Stimulated activated naive CD8-positive, alpha-beta T cell treated with anti-CD3 and anti-CD28 coated beads, Interleukin-15, Interleukin-2, amounts not matched to agents 100 U/mL and 50 U/mL, for 24 hours (primary cell): Measurements from ENCODE around the gene RCCD1.
"Not testable (repeated sequence)": the region's sequence is repeated elsewhere in the genome, so short reads cannot be mapped to it uniquely, and the experiment has no call there.

ENCODE experiments used
- ATAC-seq: fragments of 150-1000 bp; cut with Tn5 transposase; one replicate; pipeline ENCODE4 v1.10.0; 2021
- DNase-seq: peaks from one replicate; pipeline ENCODE4 v3.0.0; 2021

Gene RCCD1, protein sequence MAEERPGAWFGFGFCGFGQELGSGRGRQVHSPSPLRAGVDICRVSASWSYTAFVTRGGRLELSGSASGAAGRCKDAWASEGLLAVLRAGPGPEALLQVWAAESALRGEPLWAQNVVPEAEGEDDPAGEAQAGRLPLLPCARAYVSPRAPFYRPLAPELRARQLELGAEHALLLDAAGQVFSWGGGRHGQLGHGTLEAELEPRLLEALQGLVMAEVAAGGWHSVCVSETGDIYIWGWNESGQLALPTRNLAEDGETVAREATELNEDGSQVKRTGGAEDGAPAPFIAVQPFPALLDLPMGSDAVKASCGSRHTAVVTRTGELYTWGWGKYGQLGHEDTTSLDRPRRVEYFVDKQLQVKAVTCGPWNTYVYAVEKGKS

GRCh38 chr15:90954712-90955623 lies at the start of gene RCCD1:
Gene RCCD1 (plus strand): TSS chr15:90954884. CDS start chr15:90956735, 1,851 bp downstream.
- peak; percentile 95 for ATAC-seq
- DNase-seq = peak; percentile 92

GRCh38 chr15:90905306-90906180 lies 49.1 kb upstream of the RCCD1 start:
- ATAC-seq (no peak), DNase-seq (no peak)

- no peak for ATAC-seq
Measured at GRCh38 chr15:90906181-90906849, 48.4 kb upstream of the RCCD1 start.

DNA sequence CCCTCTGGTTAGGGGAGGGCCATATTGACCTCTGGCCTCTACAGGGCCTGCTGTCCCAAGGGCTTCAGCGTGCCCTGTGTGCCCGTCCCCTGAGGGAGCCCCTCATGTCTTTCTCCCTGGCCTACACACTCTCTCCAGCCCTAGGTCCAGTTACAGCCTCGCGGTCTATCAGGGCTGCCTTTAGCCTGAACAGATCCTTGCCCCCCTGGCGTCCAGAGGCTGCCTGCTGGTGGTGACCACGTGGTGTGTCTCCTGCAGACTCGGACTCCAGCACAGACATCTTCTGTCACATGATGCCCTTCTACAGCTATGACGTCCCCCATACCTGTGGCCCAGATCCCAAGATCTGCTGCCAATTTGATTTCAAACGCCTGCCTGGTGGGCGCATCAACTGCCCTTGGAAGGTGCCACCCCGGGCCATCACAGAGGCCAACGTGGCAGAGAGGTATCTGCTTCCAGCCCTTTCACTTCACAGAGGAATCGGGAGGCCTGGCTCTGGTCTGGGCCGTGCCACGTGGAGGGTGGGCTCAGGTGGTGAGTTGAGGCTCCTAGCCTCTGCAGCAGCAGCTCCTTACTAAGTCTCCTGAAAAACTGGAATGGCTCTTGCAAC lies 47.5 kb upstream of the RCCD1 start:
- ATAC-seq (no peak), DNase-seq (no peak)

More at GRCh38 chr15:90906181-90906849, 48.4 kb upstream of the RCCD1 start:
- DNase-seq = no peak

DNA sequence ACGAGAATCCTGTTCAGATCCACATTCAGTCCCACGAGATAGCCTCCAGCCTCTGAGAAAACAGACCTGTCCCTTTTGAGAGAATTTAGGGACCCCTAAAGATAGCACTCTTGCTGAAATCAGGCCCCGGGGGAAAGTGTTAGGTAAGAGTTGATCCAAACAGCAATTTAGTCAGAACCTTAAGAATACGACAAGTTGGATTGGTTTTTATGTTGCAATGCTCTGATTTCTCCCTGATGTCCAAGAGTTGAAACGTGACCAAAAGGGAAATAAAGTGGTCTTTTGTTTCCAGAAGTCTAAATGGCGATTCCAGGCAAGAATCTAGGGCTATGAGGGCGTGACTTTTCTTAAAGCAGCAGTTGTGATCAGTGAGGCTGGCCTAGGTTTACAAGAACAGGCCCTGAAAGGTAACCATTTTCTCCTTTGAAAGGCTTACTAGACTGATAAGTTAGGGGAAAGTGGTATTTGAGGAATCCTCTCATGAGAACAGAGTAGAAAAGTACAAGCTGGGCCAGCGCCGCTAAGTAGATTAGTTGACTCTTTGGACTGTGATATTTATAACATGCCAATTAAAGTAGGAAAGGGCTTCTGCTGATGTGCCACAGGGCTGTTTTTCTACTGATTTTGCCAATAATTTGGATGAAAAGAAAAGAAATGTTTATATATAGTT lies 46.7 kb upstream of the RCCD1 start:
- no peak for DNase-seq
- ATAC-seq = no peak

- ATAC-seq, DNase-seq: not testable (repeated sequence)
Measured at GRCh38 chr15:90909449-90909848, 45.2 kb upstream of the RCCD1 start.

DNA sequence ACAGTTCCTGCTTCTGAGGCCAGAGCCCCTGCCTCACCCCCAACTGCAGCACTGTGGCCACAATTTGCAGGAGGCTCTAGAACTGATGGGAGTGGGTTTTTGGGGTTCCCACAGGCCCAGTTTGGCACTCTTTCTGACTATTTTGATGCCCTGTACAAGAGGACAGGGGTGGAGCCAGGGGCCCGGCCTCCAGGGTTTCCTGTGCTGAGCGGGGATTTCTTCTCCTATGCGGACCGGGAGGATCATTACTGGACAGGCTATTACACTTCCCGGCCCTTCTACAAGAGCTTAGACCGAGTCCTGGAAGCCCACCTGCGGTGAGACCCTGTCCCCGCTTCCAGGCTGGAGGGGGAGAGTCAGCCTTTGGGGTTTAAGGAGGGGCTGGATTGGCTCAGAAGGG lies 44.7 kb upstream of the RCCD1 start:
- DNase-seq (no peak), ATAC-seq (no peak)

DNA sequence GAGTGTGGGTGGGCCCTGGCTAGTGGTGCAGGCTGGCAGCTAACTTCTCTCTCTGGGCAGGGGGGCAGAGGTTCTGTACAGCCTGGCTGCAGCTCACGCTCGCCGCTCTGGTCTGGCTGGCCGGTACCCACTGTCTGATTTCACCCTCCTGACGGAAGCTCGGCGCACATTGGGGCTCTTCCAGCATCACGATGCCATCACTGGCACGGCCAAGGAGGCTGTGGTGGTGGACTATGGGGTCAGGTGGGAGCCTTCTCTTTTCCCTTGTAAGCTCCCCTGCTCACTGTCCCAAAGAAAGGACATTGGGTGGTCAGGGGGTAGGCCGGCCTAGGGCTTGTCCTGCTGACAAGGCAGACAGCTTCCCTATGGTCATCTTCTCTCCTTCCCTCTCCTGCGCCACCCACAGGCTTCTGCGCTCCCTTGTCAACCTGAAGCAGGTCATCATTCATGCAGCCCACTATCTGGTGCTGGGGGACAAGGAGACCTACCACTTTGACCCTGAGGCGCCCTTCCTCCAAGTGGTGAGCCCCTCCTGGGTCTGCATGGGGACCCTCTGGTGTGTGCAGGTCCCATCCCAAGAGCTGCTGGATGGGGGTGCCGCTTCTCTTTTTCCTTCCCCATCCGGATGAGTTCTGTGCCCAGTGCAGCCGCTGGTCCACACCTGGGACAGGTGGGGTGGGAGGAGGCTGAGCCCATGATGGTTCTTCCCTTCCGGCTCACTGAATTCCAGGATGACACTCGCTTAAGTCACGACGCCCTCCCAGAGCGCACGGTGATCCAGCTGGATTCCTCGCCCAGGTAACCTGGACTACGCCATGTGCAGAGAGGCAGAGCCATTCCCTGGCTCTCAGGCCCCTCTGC lies 44.0 kb upstream of the RCCD1 start:
- DNase-seq = no peak
- no peak for ATAC-seq

DNA sequence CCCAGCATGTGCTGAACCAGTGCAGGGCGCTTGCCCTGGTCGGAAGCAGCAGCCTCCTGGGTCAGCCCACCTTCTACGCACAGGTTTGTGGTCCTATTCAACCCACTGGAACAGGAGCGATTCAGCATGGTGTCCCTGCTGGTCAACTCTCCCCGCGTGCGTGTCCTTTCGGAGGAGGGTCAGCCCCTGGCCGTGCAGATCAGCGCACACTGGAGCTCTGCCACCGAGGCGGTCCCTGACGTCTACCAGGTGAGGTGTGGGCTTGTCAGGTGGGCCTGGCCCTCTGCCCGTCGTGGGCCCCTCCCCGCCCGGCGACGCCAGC lies 43.4 kb upstream of the RCCD1 start:
- no peak for DNase-seq
- no peak for ATAC-seq

DNA sequence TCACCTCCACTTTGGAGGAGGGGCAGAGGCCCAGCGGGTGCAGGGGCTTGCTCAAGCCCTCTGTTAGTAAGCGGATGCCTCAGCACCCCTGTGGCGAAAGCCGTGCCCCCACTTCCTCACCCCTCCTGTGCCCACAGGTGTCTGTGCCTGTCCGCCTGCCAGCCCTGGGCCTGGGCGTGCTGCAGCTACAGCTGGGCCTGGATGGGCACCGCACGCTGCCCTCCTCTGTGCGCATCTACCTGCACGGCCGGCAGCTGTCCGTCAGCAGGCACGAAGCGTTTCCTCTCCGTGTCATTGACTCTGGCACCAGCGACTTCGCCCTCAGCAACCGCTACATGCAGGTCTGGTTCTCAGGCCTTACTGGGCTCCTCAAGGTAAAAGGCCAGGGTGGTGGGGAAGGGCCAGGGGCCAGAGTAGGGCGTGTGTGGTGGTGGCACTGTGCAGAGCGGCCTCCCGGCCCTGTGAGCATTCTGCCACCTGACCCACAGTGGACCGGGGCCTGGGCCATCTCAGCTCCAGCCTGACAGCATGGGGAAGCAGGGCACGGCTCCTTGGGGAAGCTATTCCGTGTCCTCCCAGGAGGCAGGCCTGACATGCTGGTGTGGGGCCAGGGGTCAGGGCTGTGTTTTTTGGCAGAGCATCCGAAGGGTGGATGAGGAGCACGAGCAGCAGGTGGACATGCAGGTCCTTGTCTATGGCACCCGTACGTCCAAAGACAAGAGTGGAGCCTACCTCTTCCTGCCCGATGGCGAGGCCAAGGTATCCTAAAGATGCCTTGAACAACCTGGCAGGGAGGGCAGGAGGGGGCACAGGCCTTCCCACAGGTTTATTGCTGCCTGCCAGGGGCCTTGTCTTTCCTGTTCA lies 42.5 kb upstream of the RCCD1 start:
- ATAC-seq = no peak
- no peak for DNase-seq

GRCh38 chr15:90912770-90913075 lies 42.0 kb upstream of the RCCD1 start:
- DNase-seq (no peak), ATAC-seq (no peak)

DNA sequence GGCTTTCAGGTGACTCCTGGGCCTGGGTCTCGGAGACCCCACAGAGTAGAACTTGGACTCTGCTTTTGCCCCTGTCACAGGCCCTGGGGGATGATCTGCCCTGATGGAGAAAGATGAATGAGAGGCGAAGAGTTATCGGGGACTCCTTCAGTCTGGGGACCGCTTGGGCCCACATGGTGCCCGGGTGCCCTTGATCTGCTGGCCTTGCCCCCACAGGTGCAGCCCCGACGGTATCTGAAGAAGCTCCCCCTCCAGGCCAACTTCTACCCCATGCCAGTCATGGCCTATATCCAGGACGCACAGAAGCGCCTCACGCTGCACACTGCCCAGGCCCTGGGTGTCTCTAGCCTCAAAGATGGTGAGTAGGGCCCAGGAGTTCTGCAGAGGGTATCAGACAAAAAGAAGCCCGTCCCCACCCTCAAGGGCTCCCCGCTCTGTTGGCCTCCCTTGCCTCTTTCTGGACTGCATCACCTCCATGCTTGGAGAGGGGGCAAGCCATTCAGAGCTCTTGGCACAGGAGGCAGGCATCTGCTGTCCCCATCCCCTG lies 41.2 kb upstream of the RCCD1 start:
- DNase-seq = no peak
- no peak for ATAC-seq

- ATAC-seq = no peak
Measured at GRCh38 chr15:90914305-90915080, 40.2 kb upstream of the RCCD1 start.

GRCh38 chr15:90915216-90915807 lies 39.4 kb upstream of the RCCD1 start:
- ATAC-seq (no peak), DNase-seq (no peak)

More at GRCh38 chr15:90914305-90915080, 40.2 kb upstream of the RCCD1 start:
- DNase-seq = no peak

- DNase-seq = no peak
- no peak for ATAC-seq
Measured at GRCh38 chr15:90915808-90916440, 38.8 kb upstream of the RCCD1 start.

GRCh38 chr15:90916461-90916860 lies 38.2 kb upstream of the RCCD1 start:
- ATAC-seq = no peak
- no peak for DNase-seq

- ATAC-seq (no peak), DNase-seq (no peak)
Measured at GRCh38 chr15:90917569-90917968, 37.1 kb upstream of the RCCD1 start.
